ENCODE measurements around the gene SDF2L1. TPM values are rescaled to one million over a fixed set of nuclear protein-coding genes. Genes with fewer than 3 reads are reported as not detected.
"Not testable (repeated sequence)": the region's sequence is repeated elsewhere in the genome, so short reads cannot be mapped to it uniquely, and the experiment has no call there.

SDF2L1 gene
- total RNA-seq, 6 experiments from 2014 or later, result 49.1 to 63.5 (median 55.6) TPM

GRCh38 chr22:21688341-21688705, 46.2 kb downstream of the SDF2L1 start:
- H3K27ac Mint-ChIP-seq, result no peak overlapping the region
- H3K36me3 Mint-ChIP-seq (ENCODE audit: low read depth), result peaks cover 5% of the 10 kb centered on the region; the same call in 1 of the 2 replicates
- no peak for DNase-seq
- H3K4me1 Mint-ChIP-seq (ENCODE audit: low read depth), result no peaks in the 10 kb centered on the region
- H3K4me3 Mint-ChIP-seq, result no peak overlapping the region
- no peak for TF ChIP-seq CTCF (IDR thresholded peaks at IDR 0.05)
- H3K27me3 Mint-ChIP-seq (ENCODE audit: insufficient read depth), result peaks cover 2% of the 10 kb centered on the region; the same call in 1 of the 2 replicates
- no peaks in the 10 kb centered on the region for H3K9me3 Mint-ChIP-seq

GRCh38 chr22:21688706-21689381, 46.7 kb downstream of the SDF2L1 start:
- no peak overlapping the region for H3K27ac Mint-ChIP-seq
- H3K36me3 Mint-ChIP-seq (ENCODE audit: low read depth), result peaks cover 5% of the 10 kb centered on the region; the same call in 1 of the 2 replicates
- no peaks in the 10 kb centered on the region for H3K4me1 Mint-ChIP-seq (ENCODE audit: low read depth)
- peaks cover 2% of the 10 kb centered on the region; the same call in 1 of the 2 replicates for H3K27me3 Mint-ChIP-seq (ENCODE audit: insufficient read depth)
- no peak for DNase-seq
- H3K4me3 Mint-ChIP-seq, result no peak overlapping the region
- H3K9me3 Mint-ChIP-seq, result no peaks in the 10 kb centered on the region
- no peak for TF ChIP-seq CTCF (IDR thresholded peaks at IDR 0.05)

- Mint-ChIP-seq H3K27me3 (ENCODE audit: insufficient read depth) (peaks cover 2% of the 10 kb centered on the region; the same call in 1 of the 2 replicates), H3K4me1 (ENCODE audit: low read depth) (no peaks in the 10 kb centered on the region), H3K27ac (no peak overlapping the region), H3K36me3 (ENCODE audit: low read depth) (peaks cover under 1% of the 10 kb centered on the region; the same call in 1 of the 2 replicates), H3K9me3 (no peaks in the 10 kb centered on the region), H3K4me3 (no peak overlapping the region)
- TF ChIP-seq CTCF (IDR thresholded peaks at IDR 0.05), result no peak
- DNase-seq, result no peak
Measured at GRCh38 chr22:21690401-21690801, 48.3 kb downstream of the SDF2L1 start.

GRCh38 chr22:21691816-21692215, 49.7 kb downstream of the SDF2L1 start:
- no peak for DNase-seq
- H3K27ac Mint-ChIP-seq, result no peak overlapping the region
- H3K4me1 Mint-ChIP-seq (ENCODE audit: low read depth), result peaks cover under 1% of the 10 kb centered on the region; the same call in 1 of the 2 replicates
- TF ChIP-seq CTCF (IDR thresholded peaks at IDR 0.05), result no peak
- H3K9me3 Mint-ChIP-seq, result no peaks in the 10 kb centered on the region
- H3K36me3 Mint-ChIP-seq (ENCODE audit: low read depth), result no peaks in the 10 kb centered on the region; the same call in 1 of the 2 replicates
- H3K4me3 Mint-ChIP-seq, result no peak overlapping the region
- peaks cover 2% of the 10 kb centered on the region for H3K27me3 Mint-ChIP-seq (ENCODE audit: insufficient read depth)

GRCh38 chr22:21692856-21693255, 50.8 kb downstream of the SDF2L1 start:
- H3K4me3 Mint-ChIP-seq; H3K27ac Mint-ChIP-seq; DNase-seq; H3K36me3 Mint-ChIP-seq (ENCODE audit: low read depth); H3K27me3 Mint-ChIP-seq (ENCODE audit: insufficient read depth); H3K9me3 Mint-ChIP-seq: not testable (repeated sequence)
- peaks cover 11% of the 10 kb centered on the region for H3K4me1 Mint-ChIP-seq (ENCODE audit: low read depth)

- H3K27me3 Mint-ChIP-seq (ENCODE audit: insufficient read depth), result peaks cover 2% of the 10 kb centered on the region
- no peak for TF ChIP-seq CTCF (IDR thresholded peaks at IDR 0.05)
- H3K27ac Mint-ChIP-seq, result no peak overlapping the region
- H3K4me3 Mint-ChIP-seq, result no peak overlapping the region
- DNase-seq, result no peak
- no peaks in the 10 kb centered on the region for H3K9me3 Mint-ChIP-seq
- H3K4me1 Mint-ChIP-seq (ENCODE audit: low read depth), result peaks cover 17% of the 10 kb centered on the region
- no peaks in the 10 kb centered on the region; the same call in 1 of the 2 replicates for H3K36me3 Mint-ChIP-seq (ENCODE audit: low read depth)
Measured at GRCh38 chr22:21693333-21693998, 51.4 kb downstream of the SDF2L1 start.
